ENCODE data around the gene TMEM214. TPM values are rescaled to one million over a fixed set of nuclear protein-coding genes. Genes with fewer than 3 reads are reported as not detected.

The TMEM214 gene
- total and polyA plus RNA-seq, 2 of the 8 experiments (the other 6 are each of a cell fraction or from before 2014, with no cell fraction given), result 49.7 to 71.0 TPM

DNA sequence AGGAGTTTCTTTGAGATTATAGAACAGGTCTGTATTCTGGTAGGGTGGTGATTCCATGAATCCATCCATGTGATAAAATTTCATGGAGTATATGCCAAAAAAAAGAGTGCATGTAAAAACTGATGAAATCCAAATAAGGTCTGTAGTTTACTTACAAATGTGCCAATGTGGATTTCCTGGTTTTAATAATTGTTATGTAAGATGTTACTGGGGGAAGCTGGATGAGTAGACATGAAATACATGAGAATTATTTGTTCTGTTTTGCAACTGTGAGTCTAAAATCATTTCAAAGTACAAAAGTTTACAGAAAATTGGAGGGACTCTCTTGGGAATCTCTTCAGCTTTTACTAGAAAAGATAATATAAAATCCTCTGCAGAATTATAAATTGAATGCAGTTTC lies 23.7 kb upstream of the TMEM214 start:
- peaks cover 15 to 16% of the 10 kb centered on the region in 2 experiments for H3K9me3 ChIP-seq (ENCODE audit: insufficient read depth in 2 of 2, low read depth in 1 of 2, low read length in 1 of 2)
- H2AK5ac ChIP-seq (ENCODE audit: low read depth, low read length), result no peak overlapping the region
- no peak overlapping the region for H2BK120ac ChIP-seq (replicated peaks; ENCODE audit: low read depth, low read length)
- no peaks in the 10 kb centered on the region for H3K23me2 ChIP-seq (ENCODE audit: low read depth, low read length)
- no peaks in the 10 kb centered on the region for H3K79me1 ChIP-seq (ENCODE audit: low read depth, low read length)
- H3K4ac ChIP-seq (replicated peaks; ENCODE audit: insufficient read length, low read depth, low read length), result no peak overlapping the region
- H2BK5ac ChIP-seq (ENCODE audit: low read depth, low read length), result no peak overlapping the region
- no peaks in the 10 kb centered on the region for H3K4me1 ChIP-seq (replicated peaks in 1 of 4; ENCODE audit: control insufficient read depth in 3 of 4, insufficient read depth in 4 of 4, low read length in 3 of 4)
- no peak overlapping the region for H4K5ac ChIP-seq (ENCODE audit: insufficient read length, low read depth, low read length)
- no peak for DNase-seq (ENCODE audit: low read depth in 1 of 2, low spot score in 2 of 2)
- no peaks in the 10 kb centered on the region for H3K79me2 ChIP-seq (ENCODE audit: control insufficient read depth in 1 of 2, insufficient read depth in 2 of 2, low read length in 2 of 2)
- H4K20me1 ChIP-seq (replicated peaks in 1 of 2; ENCODE audit: control insufficient read depth in 1 of 2, insufficient read depth in 2 of 2, low read length in 2 of 2), result no peaks in the 10 kb centered on the region
- no peak overlapping the region for H3K9ac ChIP-seq (replicated peaks in 1 of 4; ENCODE audit: extremely low read depth in 1 of 4, low read depth in 3 of 4, low read length in 3 of 4)
- H3K27me3 ChIP-seq (replicated peaks in 1 of 4; ENCODE audit: control insufficient read depth in 3 of 4, extremely low read depth in 1 of 4, insufficient read depth in 3 of 4, low read length in 3 of 4), result no peaks in the 10 kb centered on the region
- no peak for TF ChIP-seq TBP (IDR thresholded peaks at IDR 0.05; ENCODE audit: low read depth, low read length)
- no peak for TF ChIP-seq EGR1 (IDR thresholded peaks at IDR 0.05; ENCODE audit: borderline replicate concordance, low read depth, low read length)
- TF ChIP-seq RXRA (IDR thresholded peaks at IDR 0.05; ENCODE audit: insufficient read depth, low read depth, low read length), result no peak
- no peak for TF ChIP-seq CREB1 (IDR thresholded peaks at IDR 0.05)
- TF ChIP-seq POU5F1 (IDR thresholded peaks at IDR 0.05; ENCODE audit: low read depth, low read length), result no peak
- no peak for TF ChIP-seq SP4 (IDR thresholded peaks at IDR 0.05; ENCODE audit: low read length)
- TF ChIP-seq SRF (IDR thresholded peaks at IDR 0.05; ENCODE audit: low read depth, low read length), result no peak
- TF ChIP-seq NRF1 (IDR thresholded peaks at IDR 0.05; ENCODE audit: low read depth, low read length), result no peak
- no peak for TF ChIP-seq BACH1 (IDR thresholded peaks at IDR 0.05; ENCODE audit: low read length)
- no peak for TF ChIP-seq POLR2AphosphoS5 (IDR thresholded peaks at IDR 0.05; ENCODE audit: low read depth, low read length)
- no peak for TF ChIP-seq MAFK (IDR thresholded peaks at IDR 0.05; ENCODE audit: low read depth, low read length)
- no peak for TF ChIP-seq TAF1 (IDR thresholded peaks at IDR 0.05; ENCODE audit: low read depth, low read length)
- TF ChIP-seq SUZ12 (IDR thresholded peaks at IDR 0.05; ENCODE audit: low read length), result no peak
- TF ChIP-seq, protein P1, sequence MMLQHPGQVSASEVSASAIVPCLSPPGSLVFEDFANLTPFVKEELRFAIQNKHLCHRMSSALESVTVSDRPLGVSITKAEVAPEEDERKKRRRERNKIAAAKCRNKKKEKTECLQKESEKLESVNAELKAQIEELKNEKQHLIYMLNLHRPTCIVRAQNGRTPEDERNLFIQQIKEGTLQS (IDR thresholded peaks at IDR 0.05; ENCODE audit: insufficient read depth, low read depth, low read length), result no peak
- TF ChIP-seq NANOG (IDR thresholded peaks at IDR 0.05; ENCODE audit: insufficient read depth, low read depth, low read length, poor library complexity, severe bottlenecking), result no peak
- H3K56ac ChIP-seq (replicated peaks; ENCODE audit: insufficient read length, low read depth, low read length), result no peak overlapping the region
- H4K91ac ChIP-seq (replicated peaks; ENCODE audit: insufficient read length, low read length), result no peak overlapping the region
- no peak overlapping the region for H2BK15ac ChIP-seq (ENCODE audit: low read length)
- FAIRE-seq, result no peak
- H3K4me2 ChIP-seq (ENCODE audit: insufficient read depth in 1 of 2, low read depth in 2 of 2, low read length in 2 of 2), result no peak overlapping the region
- no peak overlapping the region for H2AFZ ChIP-seq (ENCODE audit: low read length)
- CTCF ChIA-PET (ENCODE audit: partially characterized antibody), result interaction anchor here (0.6 to 12.3 kb wide), 9 partner anchors 8 to 779 kb away, joined by 3 to 416 read pairs (median 5); partner anchors contain the start of gene MAPRE3
- no peak overlapping the region for H3K23ac ChIP-seq (ENCODE audit: insufficient read length)
- H4K8ac ChIP-seq (ENCODE audit: extremely low read depth, insufficient read depth, low read length), result no peak overlapping the region
- no peak overlapping the region for H2BK12ac ChIP-seq (ENCODE audit: low read depth, low read length)
- 0 out of 8 replicates have a peak, but pooled peaks cover 0 to 3% (median 0%) of the 10 kb centered on the region in 4 experiments for H3K36me3 ChIP-seq (ENCODE audit: control insufficient read depth in 2 of 4, insufficient read depth in 4 of 4, low read length in 3 of 4)
- no peak overlapping the region for H3K27ac ChIP-seq (ENCODE audit: low read depth, low read length)
- no peak overlapping the region for H2BK20ac ChIP-seq (ENCODE audit: low read length)
- no peak overlapping the region for H3K4me3 ChIP-seq (ENCODE audit: extremely low read depth in 1 of 4, insufficient read depth in 2 of 4, low read depth in 3 of 4, low read length in 4 of 4)
- no peak overlapping the region for H3K18ac ChIP-seq (ENCODE audit: extremely low read depth, low read length)
- POLR2A ChIA-PET (ENCODE audit: partially characterized antibody), result interaction anchor here (1.0 to 1.7 kb wide), 2 partner anchors 38 to 39 kb away, joined by 3 to 6 read pairs; partner anchors contain the start of gene MAPRE3
- H3K14ac ChIP-seq (ENCODE audit: insufficient read length), result no peak overlapping the region

Measured in H1 (cell line).